Suprapubic skin (tissue), 3 donors: ENCODE data around the gene IGFN1.

Experiments used
- CTCF ChIP-seq, 2 donors: fragments of 200-600 bp in 1 of 2; fragments of 450-650 bp in 1 of 2; sonication (generic) in 1 of 2; IDR thresholded peaks; one replicate each; pipeline ENCODE4 v1.5.1; 2016 to 2019; ENCODE audit warnings: antibody characterized with exemption in 2 of 2, mild to moderate bottlenecking in 1 of 2, moderate library complexity in 1 of 2
- POLR2A ChIP-seq, 2 donors: fragments of 450-650 bp; IDR thresholded peaks; one replicate each; pipeline ENCODE4 v1.6.1; 2017; ENCODE audit warnings: antibody characterized with exemption in 2 of 2, mild to moderate bottlenecking in 2 of 2, moderate library complexity in 2 of 2

GRCh38 chr1:201140941-201141260 lies 49.7 kb upstream of the IGFN1 start:
- TF ChIP-seq CTCF (IDR thresholded peaks at IDR 0.05) (no peak), POLR2A (IDR thresholded peaks at IDR 0.05) (no peak)
